ENCODE data around the gene CDC37L1. TPM values are rescaled to one million over a fixed set of nuclear protein-coding genes. Genes with fewer than 3 reads are reported as not detected.

The CDC37L1 gene
- total RNA-seq, 1 donor from 2014 or later: 16.6 TPM

DNA sequence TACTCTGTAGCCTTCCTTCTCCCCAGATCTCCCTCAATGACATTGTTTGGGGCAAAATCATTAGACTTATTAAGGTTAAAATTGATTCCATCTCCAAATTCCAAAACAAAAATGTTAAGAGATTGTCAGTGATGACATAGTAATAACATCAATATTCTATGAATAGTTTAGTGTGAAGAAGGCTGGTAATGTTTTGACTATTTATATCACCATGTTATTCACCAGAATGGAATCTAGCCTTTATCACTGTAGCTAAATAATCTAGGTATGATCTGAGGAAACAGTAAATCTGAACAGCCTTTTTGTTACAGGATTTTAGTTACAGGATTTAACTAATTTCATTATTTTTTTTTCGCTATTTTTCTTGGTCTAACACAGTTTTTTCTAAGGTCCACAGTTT is 18.2 kb upstream of the CDC37L1 start:
- no peak overlapping the region for H3K4me3 Mint-ChIP-seq (ENCODE audit: low read depth)
- H3K4me1 Mint-ChIP-seq (ENCODE audit: low read depth): peaks cover 63% of the 10 kb centered on the region
- DNase-seq (ENCODE audit: low spot score, unreplicated experiment): no peak
- H3K27ac Mint-ChIP-seq: peak overlapping the region; percentile 87
- TF ChIP-seq, protein P1, sequence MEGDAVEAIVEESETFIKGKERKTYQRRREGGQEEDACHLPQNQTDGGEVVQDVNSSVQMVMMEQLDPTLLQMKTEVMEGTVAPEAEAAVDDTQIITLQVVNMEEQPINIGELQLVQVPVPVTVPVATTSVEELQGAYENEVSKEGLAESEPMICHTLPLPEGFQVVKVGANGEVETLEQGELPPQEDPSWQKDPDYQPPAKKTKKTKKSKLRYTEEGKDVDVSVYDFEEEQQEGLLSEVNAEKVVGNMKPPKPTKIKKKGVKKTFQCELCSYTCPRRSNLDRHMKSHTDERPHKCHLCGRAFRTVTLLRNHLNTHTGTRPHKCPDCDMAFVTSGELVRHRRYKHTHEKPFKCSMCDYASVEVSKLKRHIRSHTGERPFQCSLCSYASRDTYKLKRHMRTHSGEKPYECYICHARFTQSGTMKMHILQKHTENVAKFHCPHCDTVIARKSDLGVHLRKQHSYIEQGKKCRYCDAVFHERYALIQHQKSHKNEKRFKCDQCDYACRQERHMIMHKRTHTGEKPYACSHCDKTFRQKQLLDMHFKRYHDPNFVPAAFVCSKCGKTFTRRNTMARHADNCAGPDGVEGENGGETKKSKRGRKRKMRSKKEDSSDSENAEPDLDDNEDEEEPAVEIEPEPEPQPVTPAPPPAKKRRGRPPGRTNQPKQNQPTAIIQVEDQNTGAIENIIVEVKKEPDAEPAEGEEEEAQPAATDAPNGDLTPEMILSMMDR (IDR thresholded peaks at IDR 0.05; ENCODE audit: unreplicated experiment): no peak
- H3K9me3 Mint-ChIP-seq (ENCODE audit: low read depth): peaks cover 3% of the 10 kb centered on the region
- no peaks in the 10 kb centered on the region for H3K27me3 Mint-ChIP-seq
- H3K36me3 Mint-ChIP-seq (ENCODE audit: insufficient read depth): peaks cover 4% of the 10 kb centered on the region

DNA sequence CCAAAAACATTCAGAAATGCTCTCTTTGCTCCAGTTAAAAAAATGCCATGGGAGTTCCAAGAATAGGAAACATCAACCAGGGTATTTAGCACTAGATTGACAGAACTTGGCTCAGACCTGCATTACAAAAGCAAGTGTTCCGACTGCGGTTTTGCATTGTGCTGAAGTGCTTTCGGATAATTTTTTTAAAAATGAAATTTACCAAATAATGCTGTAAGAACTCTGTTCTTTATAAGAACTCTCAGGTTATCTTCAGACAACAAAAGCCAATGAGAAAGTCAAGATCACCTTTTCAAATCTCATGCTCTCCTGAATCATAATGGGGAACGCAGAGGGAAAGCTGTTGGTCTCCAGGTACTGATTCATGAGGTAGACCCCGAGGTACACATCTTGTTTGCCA is 17.8 kb upstream of the CDC37L1 start:
- peak overlapping the region; percentile 87 for H3K27ac Mint-ChIP-seq
- H3K36me3 Mint-ChIP-seq (ENCODE audit: insufficient read depth): peaks cover 4% of the 10 kb centered on the region
- DNase-seq (ENCODE audit: low spot score, unreplicated experiment): no peak
- peaks cover 3% of the 10 kb centered on the region for H3K9me3 Mint-ChIP-seq (ENCODE audit: low read depth)
- peaks cover 64% of the 10 kb centered on the region for H3K4me1 Mint-ChIP-seq (ENCODE audit: low read depth)
- H3K4me3 Mint-ChIP-seq (ENCODE audit: low read depth): peak overlapping the region; percentile 86
- TF ChIP-seq, protein P1 (IDR thresholded peaks at IDR 0.05; ENCODE audit: unreplicated experiment): no peak
- no peaks in the 10 kb centered on the region for H3K27me3 Mint-ChIP-seq

DNA sequence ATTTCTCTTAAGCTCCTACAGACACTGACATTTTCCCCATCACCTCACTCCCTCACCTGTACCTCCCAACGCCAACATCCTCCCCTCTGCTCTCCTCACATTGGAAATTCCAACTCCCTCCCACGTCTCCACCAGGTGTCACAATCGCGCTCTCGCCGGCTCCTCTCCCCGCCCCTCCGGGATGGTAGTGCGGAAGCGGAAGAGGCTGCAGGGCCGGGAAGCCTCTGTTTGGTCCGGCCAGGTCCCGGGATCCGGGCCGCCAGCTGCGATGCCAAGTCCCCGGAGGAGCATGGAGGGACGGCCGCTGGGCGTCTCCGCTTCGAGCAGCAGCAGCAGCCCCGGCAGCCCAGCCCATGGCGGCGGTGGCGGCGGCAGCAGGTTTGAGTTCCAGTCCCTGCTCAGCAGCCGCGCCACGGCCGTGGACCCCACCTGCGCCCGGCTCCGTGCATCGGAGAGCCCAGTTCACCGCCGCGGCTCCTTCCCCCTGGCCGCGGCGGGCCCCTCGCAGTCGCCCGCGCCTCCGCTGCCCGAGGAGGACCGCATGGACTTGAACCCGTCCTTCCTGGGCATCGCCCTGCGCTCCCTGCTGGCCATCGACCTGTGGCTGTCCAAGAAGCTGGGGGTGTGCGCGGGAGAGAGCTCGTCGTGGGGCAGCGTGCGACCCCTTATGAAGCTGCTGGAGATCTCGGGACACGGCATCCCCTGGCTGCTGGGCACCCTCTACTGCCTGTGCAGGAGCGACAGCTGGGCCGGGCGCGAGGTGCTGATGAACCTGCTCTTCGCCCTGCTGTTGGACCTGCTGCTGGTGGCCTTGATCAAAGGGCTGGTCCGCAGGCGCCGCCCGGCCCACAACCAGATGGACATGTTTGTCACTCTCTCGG is 17.0 kb upstream of the CDC37L1 start, which contains the start of gene PLPP6:
Gene PLPP6, plus strand, starts transcription at position 187 of the 881 bp plus-strand sequence. Its CDS starts 82 bp downstream, at position 269.
- Mint-ChIP-seq H3K27ac (peak within 1 kb of the TSS; percentile 91), H3K4me1 (ENCODE audit: low read depth) (peaks cover 62% of the 10 kb centered on the region), H3K9me3 (ENCODE audit: low read depth) (peaks cover 3% of the 10 kb centered on the region)

DNA sequence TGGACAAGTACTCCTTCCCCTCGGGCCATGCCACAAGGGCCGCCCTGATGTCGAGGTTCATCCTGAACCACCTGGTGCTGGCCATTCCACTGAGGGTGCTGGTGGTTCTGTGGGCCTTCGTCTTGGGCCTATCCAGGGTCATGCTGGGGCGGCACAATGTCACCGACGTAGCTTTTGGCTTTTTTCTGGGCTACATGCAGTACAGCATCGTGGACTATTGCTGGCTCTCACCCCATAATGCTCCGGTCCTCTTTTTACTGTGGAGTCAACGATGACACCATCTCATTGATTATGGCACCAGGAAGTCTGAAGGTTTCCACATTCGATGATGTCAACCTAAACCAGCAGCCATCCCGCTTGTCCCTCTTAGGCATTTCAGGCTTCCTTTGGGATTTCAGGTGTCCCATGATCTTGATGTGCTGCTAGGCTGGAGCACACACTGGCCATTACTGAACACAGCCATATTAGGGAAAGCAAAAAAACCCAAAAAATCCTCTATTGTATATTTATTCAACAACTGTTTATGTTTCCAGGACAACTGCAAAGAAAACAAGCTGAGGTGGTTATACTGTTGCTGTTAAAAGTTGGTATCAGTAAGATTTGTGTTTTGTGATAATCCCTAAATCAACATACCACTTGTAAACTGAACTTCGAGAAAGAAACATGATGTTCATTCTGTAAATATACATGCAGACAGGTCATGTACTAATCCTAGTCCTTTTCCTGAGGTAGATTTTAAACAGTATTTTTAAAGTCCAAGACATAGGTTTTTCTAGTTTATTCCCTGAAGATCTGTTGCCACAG is 16.2 kb upstream of the CDC37L1 start:
- Mint-ChIP-seq H3K4me3 (ENCODE audit: low read depth) (peak overlapping the region; percentile 86), H3K36me3 (ENCODE audit: insufficient read depth) (peaks cover 4% of the 10 kb centered on the region), H3K27ac (peak overlapping the region; percentile 91), H3K9me3 (ENCODE audit: low read depth) (peaks cover 3% of the 10 kb centered on the region), H3K4me1 (ENCODE audit: low read depth) (peaks cover 57% of the 10 kb centered on the region), H3K27me3 (no peaks in the 10 kb centered on the region)
- DNase-seq (ENCODE audit: low spot score, unreplicated experiment): no peak
- TF ChIP-seq, protein P1 (IDR thresholded peaks at IDR 0.05; ENCODE audit: unreplicated experiment): no peak

More for the DNA sequence above, 17.0 kb upstream of the CDC37L1 start, which contains the start of gene PLPP6:
- H3K27me3 Mint-ChIP-seq: no peaks in the 10 kb centered on the region
- DNase-seq (ENCODE audit: low spot score, unreplicated experiment): peak; percentile 74
- peak within 1 kb of the TSS; percentile 86 for H3K4me3 Mint-ChIP-seq (ENCODE audit: low read depth)
- peaks cover 4% of the 10 kb centered on the region for H3K36me3 Mint-ChIP-seq (ENCODE audit: insufficient read depth)
- TF ChIP-seq, protein P1 (IDR thresholded peaks at IDR 0.05; ENCODE audit: unreplicated experiment): peak; percentile 50

DNA sequence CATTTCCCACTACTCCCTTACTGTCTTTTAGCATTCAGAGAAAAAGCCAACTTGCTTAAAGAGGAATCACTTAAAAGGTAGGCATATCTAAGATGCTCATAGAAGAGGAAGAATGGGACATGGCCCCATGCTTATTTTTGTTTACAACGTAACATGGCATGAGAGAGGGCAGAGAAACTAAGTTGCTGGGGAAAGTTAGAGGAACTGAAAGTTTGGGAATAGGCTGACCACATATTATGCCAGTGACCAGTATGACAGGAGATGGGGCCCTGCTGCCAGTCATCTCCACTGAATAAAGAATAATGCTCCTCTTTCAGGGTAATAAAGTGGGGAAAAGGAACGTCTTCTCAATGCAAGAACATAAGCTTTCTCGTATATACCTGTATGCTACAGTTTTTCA is 15.4 kb upstream of the CDC37L1 start:
- Mint-ChIP-seq H3K9me3 (ENCODE audit: low read depth) (peaks cover 3% of the 10 kb centered on the region), H3K27ac (peak overlapping the region; percentile 53)

More for the DNA sequence above, 15.4 kb upstream of the CDC37L1 start:
- Mint-ChIP-seq H3K4me1 (ENCODE audit: low read depth) (peaks cover 53% of the 10 kb centered on the region), H3K27me3 (no peaks in the 10 kb centered on the region), H3K36me3 (ENCODE audit: insufficient read depth) (peaks cover 4% of the 10 kb centered on the region), H3K4me3 (ENCODE audit: low read depth) (peak overlapping the region; percentile 76)
- TF ChIP-seq, protein P1 (IDR thresholded peaks at IDR 0.05; ENCODE audit: unreplicated experiment): no peak
- no peak for DNase-seq (ENCODE audit: low spot score, unreplicated experiment)
